GM10266 (cell line): Measurements from ENCODE around the gene PTPRN.
A peak's percentile ranks its signal among the peaks of the same experiment; 100 is the strongest.

Experiments used
- DNase-seq: peaks from one replicate; pipeline ENCODE4 v3.0.0; 2012; ENCODE audit errors: extremely low spot score
- CTCF ChIP-seq: IDR thresholded peaks from 2 replicates; pipeline ENCODE4 v1.5.1; 2012; ENCODE audit warnings: mild to moderate bottlenecking, low read depth; ENCODE audit not compliant: control insufficient read depth, insufficient read depth; ENCODE audit errors: missing control alignments

Gene PTPRN

GRCh38 chr2:219306047-219306446 is 3.2 kb downstream of the PTPRN start:
- DNase-seq, result no peak
- TF ChIP-seq CTCF, result no peak

- DNase-seq, result no peak
- TF ChIP-seq CTCF, result no peak
Observed at GRCh38 chr2:219304223-219304622, 5.0 kb downstream of the PTPRN start.

GRCh38 chr2:219302412-219302968 is 6.7 kb downstream of the PTPRN start:
- DNase-seq, result no peak
- TF ChIP-seq CTCF, result no peak

GRCh38 chr2:219300022-219300421 is 9.2 kb downstream of the PTPRN start:
- no peak for TF ChIP-seq CTCF
- DNase-seq, result no peak

- no peak for TF ChIP-seq CTCF
- no peak for DNase-seq
Observed at GRCh38 chr2:219299372-219299760, 9.8 kb downstream of the PTPRN start.

GRCh38 chr2:219298759-219299371 is 10.3 kb downstream of the PTPRN start:
- peak; percentile 94 for DNase-seq
- peak; percentile 98 for TF ChIP-seq CTCF

- no peak for DNase-seq
- TF ChIP-seq CTCF, result no peak
Observed at GRCh38 chr2:219297766-219298456, 11.3 kb downstream of the PTPRN start.
